ENCODE results near the gene FLYWCH2.

The FLYWCH2 gene

DNA sequence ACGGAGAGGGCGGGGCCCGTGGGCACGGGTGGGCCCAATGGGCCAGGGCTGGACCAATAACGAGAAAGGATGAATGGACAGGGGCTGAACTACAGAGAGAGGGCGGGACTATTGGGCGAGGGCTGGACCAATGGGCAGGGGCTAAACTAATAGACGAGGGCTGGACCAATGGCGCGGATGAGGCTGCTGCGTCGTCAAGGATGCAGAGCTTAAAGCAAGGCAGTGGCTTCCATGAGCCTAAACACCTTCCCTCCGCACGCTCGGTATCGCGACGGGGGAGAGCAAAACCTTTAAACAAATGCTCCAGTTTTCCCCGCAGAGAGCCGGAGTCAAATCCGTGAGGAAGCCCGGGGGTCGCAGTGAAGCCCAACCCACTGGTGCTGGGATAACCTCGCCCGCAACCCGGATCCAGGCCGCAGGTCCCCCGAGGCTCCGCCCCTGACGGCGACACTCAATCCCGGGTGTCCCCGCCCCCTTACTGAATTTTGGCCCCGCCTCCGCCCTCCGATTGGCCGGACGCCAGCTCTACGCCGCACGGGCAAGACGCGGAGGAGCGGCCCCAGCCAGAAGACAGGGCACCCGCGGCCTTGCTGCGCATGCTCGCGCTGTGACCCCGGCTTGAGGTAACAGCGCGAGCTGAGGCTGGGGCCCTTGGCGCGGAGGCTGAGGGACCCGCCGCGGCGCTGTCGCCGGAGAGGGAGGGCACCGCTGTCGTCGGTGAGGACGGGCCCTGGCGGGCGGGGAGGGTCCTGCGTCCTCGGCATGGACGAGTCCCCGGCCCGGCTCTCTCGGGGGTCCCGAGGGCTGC is at the start of gene FLYWCH2:
Gene FLYWCH2 (plus strand): TSS at position 566 of the 808 bp plus-strand sequence. CDS start 13,235 bp downstream, outside the sequence.
- peak; percentile 98 for DNase-seq

GRCh38 chr16:2833776-2834175 is 49.2 kb upstream of the FLYWCH2 start:
- DNase-seq: no peak

DNA sequence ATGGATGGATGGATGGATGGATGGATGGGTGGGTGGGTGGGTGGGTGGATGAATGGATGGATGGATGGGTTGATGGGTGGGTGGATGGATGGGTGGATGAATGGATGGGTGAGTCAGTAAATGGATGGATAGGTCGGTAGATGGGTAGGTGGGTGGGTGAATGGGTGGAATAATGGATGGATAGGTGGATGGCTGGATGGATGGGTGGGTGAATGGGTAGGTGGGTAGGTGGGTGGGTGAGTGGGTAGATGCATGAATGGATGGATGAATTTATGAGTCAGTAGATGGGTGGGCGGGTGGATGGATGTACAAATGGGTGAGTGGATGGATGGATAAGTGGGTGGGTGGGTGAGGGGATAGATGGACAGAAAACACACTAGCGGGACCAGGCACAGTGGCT is 48.0 kb upstream of the FLYWCH2 start:
- DNase-seq: no peak

- DNase-seq: peak; percentile 89
These were observed 47.1 kb upstream of the FLYWCH2 start for GRCh38 chr16:2835638-2836493.

DNA sequence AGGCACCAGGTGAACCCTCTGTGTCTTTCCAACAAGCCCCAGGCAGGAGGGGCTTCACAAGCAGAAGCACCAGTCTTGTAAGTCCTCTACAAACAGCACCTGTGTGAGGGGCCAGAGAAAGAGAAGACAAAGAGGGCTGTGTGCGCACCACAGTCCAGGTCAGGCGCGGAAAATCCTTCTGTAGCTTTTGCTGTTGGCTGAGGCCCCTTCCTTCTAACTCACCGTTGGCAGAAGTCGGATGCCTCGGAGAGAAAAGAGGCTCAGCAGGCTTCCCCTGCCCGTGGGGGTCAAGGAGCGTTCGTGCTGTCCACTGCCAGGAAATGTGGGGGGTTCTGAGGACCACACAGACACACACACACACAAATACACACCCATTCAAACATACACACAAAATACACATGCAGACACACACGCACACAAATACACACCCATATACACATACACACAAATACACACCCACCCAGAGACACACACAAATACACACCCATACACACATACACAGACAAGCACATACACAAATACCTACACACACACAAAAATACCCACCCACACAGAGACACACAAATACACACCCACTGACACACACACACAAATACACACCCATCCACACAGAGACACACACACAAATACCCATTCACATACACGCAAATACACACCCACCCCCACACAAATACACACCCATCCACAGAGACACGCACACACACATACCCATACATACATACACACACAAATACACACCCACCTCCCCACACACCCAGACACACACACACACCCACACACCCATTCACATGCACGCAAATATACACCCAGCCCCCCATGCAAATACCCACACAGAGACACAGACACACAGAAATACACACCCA is 46.1 kb upstream of the FLYWCH2 start:
- no peak for DNase-seq

- DNase-seq: peak; percentile 69
These were observed 44.1 kb upstream of the FLYWCH2 start for GRCh38 chr16:2838928-2839327.

DNA sequence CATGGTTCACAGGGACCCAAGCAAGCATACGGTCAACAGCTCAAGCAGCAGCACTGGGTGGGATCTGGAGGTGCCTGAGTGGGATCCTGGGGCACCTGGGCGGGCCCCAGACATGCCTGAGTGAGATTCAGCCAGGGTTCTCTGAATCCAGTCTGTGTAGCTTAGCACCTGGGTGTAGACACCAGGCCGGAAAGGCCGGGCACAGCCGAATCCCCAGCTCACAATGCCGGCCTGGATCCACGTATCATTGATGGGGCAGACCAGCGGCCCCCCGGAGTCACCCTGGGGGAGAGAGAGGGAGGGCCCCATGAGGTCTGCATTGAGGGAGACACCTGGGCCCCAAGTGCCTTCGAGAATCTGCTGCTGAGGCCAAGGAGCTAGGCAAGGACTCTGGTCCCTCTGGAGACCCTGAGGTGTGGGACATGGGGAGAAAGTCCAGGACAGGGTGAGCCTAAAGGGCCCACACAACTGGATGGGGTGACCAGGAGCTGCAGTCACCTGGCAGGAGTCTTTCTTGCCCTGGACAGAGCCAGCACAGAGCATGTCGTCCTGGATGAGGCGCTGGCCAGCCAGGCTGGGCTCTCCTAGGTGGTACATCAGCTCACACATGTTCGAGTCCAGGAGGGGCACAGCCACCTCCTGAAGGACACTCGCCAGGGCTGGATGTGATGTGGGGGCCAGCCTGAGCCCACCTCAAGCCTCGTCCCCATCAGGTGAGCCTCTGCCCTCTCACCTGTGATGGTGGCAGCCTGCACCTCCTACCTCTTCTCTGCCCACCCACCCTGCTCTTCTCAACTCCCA is 43.2 kb upstream of the FLYWCH2 start:
- no peak for DNase-seq

- DNase-seq: no peak
These were observed 42.1 kb upstream of the FLYWCH2 start for GRCh38 chr16:2840914-2841313.

GRCh38 chr16:2841606-2842339 is 41.2 kb upstream of the FLYWCH2 start:
- DNase-seq: no peak

- no peak for DNase-seq
These were observed 40.5 kb upstream of the FLYWCH2 start for GRCh38 chr16:2842340-2843000.

DNA sequence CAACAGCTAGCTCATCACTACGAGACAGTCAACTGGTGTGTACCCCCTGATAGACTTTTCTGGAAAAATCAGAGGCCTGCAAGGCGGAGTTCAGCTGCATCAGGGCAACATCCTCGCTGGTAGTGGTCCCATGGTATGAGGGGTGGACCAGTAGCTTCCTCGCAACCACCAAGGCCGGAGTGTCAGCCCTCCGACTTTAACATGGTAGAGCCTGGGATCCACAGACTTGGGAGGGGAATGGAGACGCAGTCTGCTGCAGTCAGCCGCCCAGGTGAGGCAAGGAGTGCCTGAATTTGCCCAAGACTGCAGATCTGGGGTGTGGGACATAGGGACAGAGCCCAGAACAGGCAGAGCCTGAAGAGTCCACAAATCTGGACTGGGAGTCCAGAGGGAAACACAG is 39.5 kb upstream of the FLYWCH2 start:
- DNase-seq: no peak

DNA sequence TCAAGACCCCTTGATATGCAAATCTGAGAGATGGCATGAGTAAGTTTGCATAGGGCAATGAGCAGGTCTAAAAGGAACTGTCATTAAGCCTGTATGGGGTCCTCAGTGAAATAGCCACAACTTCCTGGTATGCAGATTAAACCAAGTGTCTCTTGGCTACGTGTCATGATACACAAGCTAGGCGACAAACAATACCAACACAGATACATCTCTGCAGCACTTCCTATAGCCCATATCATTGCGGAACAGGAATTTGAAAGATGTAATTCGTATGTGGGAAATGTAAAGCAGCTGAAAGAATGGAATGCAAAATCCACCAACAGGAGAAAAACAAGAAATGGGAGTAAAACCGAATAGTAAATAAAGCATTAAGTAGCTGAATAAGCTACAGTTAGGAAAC is 37.9 kb upstream of the FLYWCH2 start:
- DNase-seq: no peak

- DNase-seq: peak; percentile 85
These were observed 36.3 kb upstream of the FLYWCH2 start for GRCh38 chr16:2846511-2847310.

DNA sequence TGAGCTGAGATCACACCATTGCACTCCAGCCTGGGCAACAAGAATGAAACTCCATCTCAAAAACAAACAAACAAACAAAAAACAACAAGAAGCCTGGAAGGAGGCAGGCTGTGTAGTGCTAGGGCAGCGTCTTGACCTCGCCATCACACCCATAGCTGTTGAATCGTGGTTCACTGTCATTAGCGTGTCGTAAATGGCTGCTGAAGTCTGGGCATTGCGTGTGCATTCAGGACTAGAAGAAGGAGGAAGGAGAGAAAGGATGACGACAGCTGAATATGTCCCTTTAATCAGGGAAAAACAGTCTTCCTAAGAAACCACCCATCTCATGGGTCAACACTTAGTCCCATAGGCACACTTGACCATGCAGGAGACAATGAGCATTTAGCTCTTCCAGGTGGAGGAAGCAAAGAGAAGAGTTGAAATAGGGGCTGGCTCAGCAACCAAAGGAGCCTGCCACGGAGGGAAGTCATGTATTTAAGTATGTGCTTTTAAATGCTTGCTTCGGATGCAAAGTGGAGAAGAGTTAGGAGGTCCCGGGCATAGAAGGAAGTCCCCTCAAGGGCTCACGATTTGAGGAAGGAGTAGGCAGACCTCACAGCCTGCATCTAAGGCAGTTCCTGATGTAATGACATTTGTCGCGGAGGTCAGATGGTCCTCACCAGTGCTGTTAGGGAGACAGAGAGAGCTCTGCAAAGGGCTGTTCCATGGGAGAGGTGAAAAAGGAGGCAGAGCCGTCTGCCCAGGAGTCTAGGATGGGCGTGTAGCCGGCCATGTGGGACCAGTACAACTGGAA is 33.9 kb upstream of the FLYWCH2 start:
- DNase-seq: no peak

DNA sequence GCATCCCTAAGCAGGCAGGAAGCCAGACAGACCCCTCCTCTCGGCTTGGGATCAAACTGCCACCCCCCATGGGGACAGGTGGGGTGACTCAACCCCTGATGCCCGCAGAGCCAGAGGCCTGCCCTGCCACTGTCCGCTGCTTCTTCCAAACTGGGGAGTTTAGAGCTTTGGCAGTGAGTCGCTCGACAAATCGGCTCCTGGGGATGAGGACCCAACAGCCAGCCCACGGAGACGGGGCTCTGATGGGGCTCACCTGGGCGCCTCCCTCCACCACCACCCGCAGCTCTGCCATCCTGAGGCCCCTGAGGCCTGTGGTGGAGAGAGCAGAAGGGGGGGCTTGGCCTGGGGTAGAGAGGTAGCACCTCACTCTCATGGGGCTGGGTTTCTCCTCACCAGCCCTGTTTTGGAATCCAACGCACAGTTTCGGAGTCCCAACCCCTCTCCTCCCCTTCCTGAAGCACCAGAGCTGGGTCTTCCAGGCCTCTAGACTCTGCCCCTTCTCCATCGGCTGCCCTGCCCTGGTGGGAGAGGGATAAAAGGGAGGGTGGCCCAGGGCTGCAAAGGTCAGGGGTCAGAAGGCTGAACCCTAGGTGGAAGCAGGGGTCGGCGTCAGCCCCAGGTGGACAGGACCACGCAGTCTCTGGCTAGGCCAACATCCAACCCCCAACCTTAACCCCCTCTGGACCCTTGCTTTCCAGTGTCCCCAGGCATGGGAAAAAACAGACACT is 30.8 kb upstream of the FLYWCH2 start:
- DNase-seq: no peak

GRCh38 chr16:2852731-2853507 is 30.1 kb upstream of the FLYWCH2 start:
- no peak for DNase-seq

- DNase-seq: no peak
These were observed 29.4 kb upstream of the FLYWCH2 start for GRCh38 chr16:2853531-2854073.
